LNCaP clone FGC (cell line): Measurements from ENCODE around the gene ADAMTS20.

Experiments
- DNase-seq: peaks from one replicate; pipeline ENCODE4 v3.0.0-alpha.2; 2011; ENCODE audit warnings: low read depth
- H3K4me3 ChIP-seq: 2 replicates; pipeline ENCODE4 v1.5.1; 2011; ENCODE audit warnings: mild to moderate bottlenecking, low read depth, low read length, control low read depth
- CTCF ChIP-seq: IDR thresholded peaks from 2 replicates; pipeline ENCODE4 v1.5.1; 2012; ENCODE audit warnings: mild to moderate bottlenecking; ENCODE audit not compliant: control insufficient read depth, insufficient read depth; ENCODE audit errors: extremely low read depth

The ADAMTS20 gene

DNA sequence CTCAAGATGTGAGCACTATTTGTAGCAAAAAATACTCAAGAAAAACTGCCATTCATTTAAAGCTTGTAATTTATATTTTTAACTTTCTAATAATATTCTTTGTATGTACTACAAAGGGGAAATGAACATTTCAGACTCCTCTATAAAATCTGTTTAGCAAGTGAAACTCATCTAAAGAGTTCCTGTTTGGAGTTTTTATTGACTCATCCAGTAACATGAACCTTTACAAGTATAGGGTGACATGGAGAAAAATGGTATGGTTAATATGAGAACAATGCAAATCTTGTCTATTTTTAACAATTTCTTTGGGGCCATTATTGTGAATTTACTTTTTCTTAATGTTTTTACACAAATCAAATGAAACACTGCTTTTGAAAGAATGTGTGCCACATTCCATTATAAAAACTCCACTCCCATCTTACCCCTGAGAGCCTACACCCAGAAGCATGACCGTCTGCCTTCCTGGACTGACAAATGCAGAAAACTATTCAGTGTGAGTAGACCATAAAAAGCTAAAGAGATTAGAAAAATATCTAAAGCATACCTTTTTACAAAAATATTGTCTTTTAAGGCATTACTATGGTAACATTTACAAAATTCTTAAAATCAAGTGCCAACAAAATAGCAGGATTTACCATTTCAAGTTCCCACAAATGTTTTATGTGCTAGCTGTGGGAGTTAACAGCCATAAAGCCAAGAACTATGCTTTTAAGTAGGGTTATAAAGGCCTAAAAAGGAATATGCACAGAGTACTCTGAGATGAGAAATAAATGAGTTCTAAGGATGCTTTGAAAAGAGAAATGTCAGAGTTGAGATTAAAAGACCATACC lies 144.0 kb downstream of the ADAMTS20 start:
- no peak for TF ChIP-seq CTCF
- no peak overlapping the region for H3K4me3 ChIP-seq
- no peak for DNase-seq

DNA sequence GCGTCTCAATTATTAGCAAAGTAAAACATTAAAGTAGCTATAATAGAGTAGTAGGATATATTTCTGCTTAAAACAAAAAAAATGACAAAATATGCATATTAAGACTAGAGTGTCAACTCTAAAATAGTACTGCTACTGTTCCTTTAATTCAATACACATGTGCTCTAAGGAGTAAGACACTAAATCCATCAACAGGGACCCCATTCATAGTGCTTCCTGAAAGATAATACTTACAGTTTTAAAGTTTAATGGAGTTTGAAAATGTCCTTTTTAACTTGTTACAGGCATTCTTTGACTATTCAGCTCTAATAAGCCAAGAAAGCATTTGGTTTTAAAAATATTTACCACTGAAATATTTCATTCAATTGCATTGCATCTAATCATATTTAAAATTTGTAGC lies 145.2 kb downstream of the ADAMTS20 start:
- TF ChIP-seq CTCF: no peak
- no peak overlapping the region for H3K4me3 ChIP-seq
- DNase-seq: no peak

- no peak for DNase-seq
- no peak overlapping the region for H3K4me3 ChIP-seq
- TF ChIP-seq CTCF: no peak
Measured at GRCh38 chr12:43402436-43402835, 149.6 kb downstream of the ADAMTS20 start.

GRCh38 chr12:43401096-43401495 lies 150.9 kb downstream of the ADAMTS20 start:
- no peak for TF ChIP-seq CTCF
- no peak for DNase-seq
- H3K4me3 ChIP-seq: no peak overlapping the region

DNA sequence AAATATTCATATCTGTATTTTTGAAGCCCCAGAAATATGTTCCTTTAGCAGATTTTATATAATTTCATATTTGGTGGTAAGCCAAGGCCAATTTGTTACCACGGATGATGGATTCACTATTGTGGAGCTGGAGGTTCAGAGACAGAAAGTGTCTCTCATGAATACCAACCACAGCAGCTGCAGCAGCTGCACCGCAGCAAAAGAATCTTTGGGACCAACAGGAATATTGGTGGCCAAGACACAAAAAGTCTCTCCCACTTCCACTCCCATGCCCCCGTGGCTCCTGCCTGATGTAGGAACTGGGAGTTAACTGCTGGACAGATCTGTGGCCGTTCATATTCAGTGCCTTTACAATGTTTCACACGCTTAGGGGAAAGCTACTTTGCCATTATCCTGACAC lies 155.3 kb downstream of the ADAMTS20 start:
- no peak overlapping the region for H3K4me3 ChIP-seq
- no peak for DNase-seq
- TF ChIP-seq CTCF: no peak

DNA sequence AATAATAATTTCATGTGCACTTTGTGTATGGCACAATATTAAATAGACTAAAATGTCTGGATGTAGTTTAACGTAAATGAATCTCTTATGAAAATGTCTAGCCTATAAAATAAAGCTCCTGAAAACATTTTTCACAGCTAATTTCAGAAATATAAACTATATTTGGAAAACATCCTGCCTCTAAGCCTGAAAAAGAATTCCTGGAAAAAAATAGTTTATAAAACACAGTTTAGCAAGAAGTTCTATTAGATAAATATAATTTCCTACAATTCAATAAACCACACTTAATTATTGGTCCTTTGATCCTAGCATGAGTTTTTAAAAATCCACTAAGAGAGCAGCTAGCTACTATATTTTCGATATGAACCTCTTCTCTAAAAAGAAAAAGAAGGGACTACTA lies 159.9 kb downstream of the ADAMTS20 start:
- no peak overlapping the region for H3K4me3 ChIP-seq
- no peak for TF ChIP-seq CTCF
- DNase-seq: no peak

GRCh38 chr12:43381879-43382278 lies 170.1 kb downstream of the ADAMTS20 start:
- no peak for DNase-seq
- H3K4me3 ChIP-seq: no peak overlapping the region
- no peak for TF ChIP-seq CTCF
